Activated naive CD8-positive, alpha-beta T cell (primary cell): ENCODE measurements around the gene IPO7.
"Not testable (repeated sequence)": the region's sequence is repeated elsewhere in the genome, so short reads cannot be mapped to it uniquely, and the experiment has no call there.

ENCODE experiments used
- H3K27ac Mint-ChIP-seq: one replicate; pipeline ENCODE4 v1.8.0; 2021; ENCODE audit warnings: mixed read lengths
- H3K27me3 Mint-ChIP-seq: one replicate; pipeline ENCODE4 v1.8.0; 2021; ENCODE audit warnings: mixed read lengths
- H3K36me3 Mint-ChIP-seq: one replicate; pipeline ENCODE4 v1.8.0; 2021; ENCODE audit warnings: mixed read lengths
- H3K4me1 Mint-ChIP-seq: one replicate; pipeline ENCODE4 v1.8.0; 2021; ENCODE audit warnings: low read depth, mixed read lengths
- H3K4me3 Mint-ChIP-seq: one replicate; pipeline ENCODE4 v1.8.0; 2021; ENCODE audit warnings: mild to moderate bottlenecking, mixed read lengths
- H3K9me3 Mint-ChIP-seq: one replicate; pipeline ENCODE4 v1.8.0; 2021; ENCODE audit warnings: low read depth, mixed read lengths

The IPO7 gene

GRCh38 chr11:9385327-9385899 is 961 bp downstream of the IPO7 start:
- Mint-ChIP-seq H3K36me3 (peaks cover 2% of the 10 kb centered on the region), H3K9me3 (no peaks in the 10 kb centered on the region), H3K27me3 (no peaks in the 10 kb centered on the region), H3K4me3 (peak overlapping the region; percentile 91), H3K27ac (peak overlapping the region; percentile 96), H3K4me1 (peaks cover 40% of the 10 kb centered on the region)

DNA sequence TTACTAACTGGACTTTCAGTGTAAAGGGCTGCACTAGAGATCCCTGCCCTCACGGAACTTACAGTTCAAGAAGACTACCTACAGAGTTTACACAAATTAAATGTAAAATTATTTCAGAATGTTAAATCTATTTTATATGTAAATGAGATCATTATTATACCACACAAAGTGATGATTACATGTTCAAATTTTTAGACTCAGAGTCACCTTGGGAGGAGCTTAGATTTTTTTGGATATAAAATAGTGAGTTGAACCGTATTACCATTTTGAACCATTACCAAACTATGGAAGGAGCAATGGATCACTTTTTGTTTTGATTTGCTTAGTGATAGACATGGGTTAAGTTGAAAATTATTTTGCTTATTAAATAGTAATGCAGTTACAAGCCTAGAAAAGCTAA is 1.6 kb downstream of the IPO7 start:
- Mint-ChIP-seq H3K27ac (no peak overlapping the region), H3K4me1 (peaks cover 42% of the 10 kb centered on the region), H3K9me3 (no peaks in the 10 kb centered on the region)

DNA sequence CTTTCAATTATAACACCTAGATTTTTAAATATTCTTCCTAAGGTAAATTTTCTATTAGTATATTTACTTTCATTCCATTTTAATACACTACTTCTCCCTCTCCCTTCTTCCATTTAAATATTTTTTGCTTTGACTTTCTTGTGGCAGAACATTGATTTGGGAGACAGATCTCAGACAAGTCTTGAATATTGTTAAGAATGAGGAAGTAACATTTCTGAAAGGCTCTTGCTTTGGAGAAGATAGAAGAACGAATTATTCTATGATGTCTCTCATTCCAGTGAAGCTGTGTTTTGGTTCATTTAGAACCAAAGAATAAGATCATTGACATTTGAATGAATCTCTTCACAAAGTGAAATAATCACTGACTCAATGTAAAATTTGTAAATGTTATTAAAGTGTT is 2.4 kb downstream of the IPO7 start:
- Mint-ChIP-seq H3K4me1 (peaks cover 45% of the 10 kb centered on the region), H3K36me3 (peaks cover 2% of the 10 kb centered on the region), H3K9me3 (no peaks in the 10 kb centered on the region), H3K4me3 (peak overlapping the region; percentile 91), H3K27ac (no peak overlapping the region), H3K27me3 (no peaks in the 10 kb centered on the region)

More for the DNA sequence above, 1.6 kb downstream of the IPO7 start:
- Mint-ChIP-seq H3K36me3 (peaks cover 2% of the 10 kb centered on the region), H3K27me3 (no peaks in the 10 kb centered on the region), H3K4me3 (peak overlapping the region; percentile 91)

DNA sequence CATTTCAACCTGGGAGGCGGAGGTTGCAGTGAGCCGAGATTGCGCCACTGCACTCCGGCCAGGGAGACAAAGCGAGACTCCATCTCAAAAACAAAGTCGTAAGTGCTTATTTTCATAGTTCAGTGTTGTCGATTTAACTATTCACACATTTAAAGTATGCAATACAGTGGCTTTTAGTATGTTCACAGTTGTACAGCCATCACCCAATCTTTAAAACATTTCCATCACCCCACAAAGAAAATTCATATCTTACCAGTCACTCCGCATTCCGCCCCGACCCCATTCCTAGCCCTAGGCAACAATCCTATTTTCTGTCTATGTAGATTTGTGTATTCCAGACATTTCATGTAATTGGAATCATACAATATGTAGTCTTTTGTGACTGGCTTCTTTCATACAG is 11.9 kb downstream of the IPO7 start:
- Mint-ChIP-seq H3K9me3 (no peaks in the 10 kb centered on the region), H3K27ac (peak overlapping the region; percentile 86), H3K4me1 (peaks cover 60% of the 10 kb centered on the region), H3K36me3 (peaks cover 11% of the 10 kb centered on the region), H3K27me3 (no peaks in the 10 kb centered on the region), H3K4me3 (peak overlapping the region; percentile 79)

DNA sequence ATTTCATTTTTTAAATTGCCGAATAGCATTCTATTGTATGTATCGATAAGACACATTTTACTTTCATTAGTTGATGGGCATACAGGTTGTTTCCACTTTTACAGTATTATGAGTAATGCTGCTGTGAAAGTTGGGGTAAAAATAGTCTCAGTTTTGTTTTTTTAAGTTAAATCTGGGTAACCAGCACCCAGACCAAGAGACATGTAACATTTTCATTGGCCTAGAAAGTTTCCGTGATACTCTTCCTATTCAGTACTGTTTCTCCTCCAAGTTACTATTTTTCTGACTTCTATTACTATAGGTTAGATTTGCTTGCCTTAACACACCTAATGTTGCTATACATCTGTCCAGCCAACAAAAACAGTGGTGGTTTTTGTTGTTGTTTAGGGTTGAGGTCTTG is 12.3 kb downstream of the IPO7 start:
- peaks cover 11% of the 10 kb centered on the region for H3K36me3 Mint-ChIP-seq
- H3K27me3 Mint-ChIP-seq, result no peaks in the 10 kb centered on the region
- H3K27ac Mint-ChIP-seq, result peak overlapping the region; percentile 86
- no peaks in the 10 kb centered on the region for H3K9me3 Mint-ChIP-seq
- H3K4me1 Mint-ChIP-seq, result peaks cover 58% of the 10 kb centered on the region
- H3K4me3 Mint-ChIP-seq, result peak overlapping the region; percentile 79

DNA sequence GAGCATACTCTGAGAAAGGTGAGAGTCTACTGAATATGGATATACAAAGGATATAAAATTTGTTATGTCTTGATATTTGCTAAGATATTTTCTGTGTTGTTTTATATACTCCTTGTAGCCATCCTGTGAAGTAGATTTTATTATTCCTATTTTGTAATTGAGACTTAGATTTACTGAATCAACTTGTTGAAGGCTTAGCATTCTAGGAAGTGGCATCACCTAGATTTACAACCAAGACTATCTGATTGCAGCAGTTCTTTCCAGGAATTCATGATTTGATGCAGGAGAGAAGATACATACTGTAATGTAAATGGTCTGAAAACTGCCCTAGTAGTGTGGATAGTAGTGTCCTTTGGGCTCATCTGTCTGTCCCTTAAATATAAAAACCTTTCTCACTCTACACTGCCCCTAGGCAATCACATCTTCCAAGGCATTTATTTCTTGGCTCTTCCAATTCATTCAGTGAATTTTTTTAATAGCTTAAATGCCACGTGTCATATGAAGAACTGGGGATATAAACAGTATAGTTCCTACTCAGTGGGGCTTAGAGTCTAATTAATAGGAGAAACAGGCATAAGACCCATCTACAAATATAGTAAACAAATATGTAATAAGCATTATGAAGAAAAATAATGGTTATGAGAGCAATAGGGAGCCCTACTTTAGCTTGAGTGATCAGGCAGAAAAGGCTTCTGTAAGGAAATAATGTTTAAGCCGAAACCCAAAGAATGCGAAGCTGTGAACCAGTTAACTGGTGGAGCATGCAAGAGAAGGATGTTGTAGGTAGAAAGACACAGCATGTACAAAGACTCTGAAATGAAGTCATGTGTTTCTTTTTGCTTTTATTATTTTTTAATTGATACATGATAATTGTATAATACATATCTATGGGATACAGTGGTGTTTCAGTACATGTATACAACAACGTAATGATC is 13.6 kb downstream of the IPO7 start:
- peaks cover 50% of the 10 kb centered on the region for H3K4me1 Mint-ChIP-seq
- peaks cover 9% of the 10 kb centered on the region for H3K36me3 Mint-ChIP-seq
- peak overlapping the region; percentile 10 for H3K27ac Mint-ChIP-seq
- no peaks in the 10 kb centered on the region for H3K9me3 Mint-ChIP-seq
- H3K27me3 Mint-ChIP-seq, result no peaks in the 10 kb centered on the region
- peak overlapping the region; percentile 45 for H3K4me3 Mint-ChIP-seq

- Mint-ChIP-seq H3K27ac (peak overlapping the region; percentile 24), H3K9me3 (no peaks in the 10 kb centered on the region), H3K36me3 (peaks cover 8% of the 10 kb centered on the region), H3K27me3 (no peaks in the 10 kb centered on the region), H3K4me1 (peaks cover 42% of the 10 kb centered on the region), H3K4me3 (no peak overlapping the region)
Measured at GRCh38 chr11:9399466-9399865, 15.0 kb downstream of the IPO7 start.

- not testable (repeated sequence) for H3K27me3 Mint-ChIP-seq, H3K4me3 Mint-ChIP-seq, H3K36me3 Mint-ChIP-seq, H3K27ac Mint-ChIP-seq, H3K9me3 Mint-ChIP-seq
- peaks cover 35% of the 10 kb centered on the region for H3K4me1 Mint-ChIP-seq
Measured at GRCh38 chr11:9401884-9402283, 17.4 kb downstream of the IPO7 start.

- no peaks in the 10 kb centered on the region for H3K27me3 Mint-ChIP-seq
- no peaks in the 10 kb centered on the region for H3K9me3 Mint-ChIP-seq
- H3K27ac Mint-ChIP-seq, result no peak overlapping the region
- peaks cover 8% of the 10 kb centered on the region for H3K36me3 Mint-ChIP-seq
- no peak overlapping the region for H3K4me3 Mint-ChIP-seq
- no peaks in the 10 kb centered on the region for H3K4me1 Mint-ChIP-seq
Measured at GRCh38 chr11:9428706-9429105, 44.3 kb downstream of the IPO7 start.

GRCh38 chr11:9438611-9439010 is 54.2 kb downstream of the IPO7 start:
- H3K9me3 Mint-ChIP-seq, result no peaks in the 10 kb centered on the region
- H3K36me3 Mint-ChIP-seq, result peaks cover 12% of the 10 kb centered on the region
- H3K4me1 Mint-ChIP-seq, result no peaks in the 10 kb centered on the region
- no peak overlapping the region for H3K4me3 Mint-ChIP-seq
- no peaks in the 10 kb centered on the region for H3K27me3 Mint-ChIP-seq
- H3K27ac Mint-ChIP-seq, result no peak overlapping the region

DNA sequence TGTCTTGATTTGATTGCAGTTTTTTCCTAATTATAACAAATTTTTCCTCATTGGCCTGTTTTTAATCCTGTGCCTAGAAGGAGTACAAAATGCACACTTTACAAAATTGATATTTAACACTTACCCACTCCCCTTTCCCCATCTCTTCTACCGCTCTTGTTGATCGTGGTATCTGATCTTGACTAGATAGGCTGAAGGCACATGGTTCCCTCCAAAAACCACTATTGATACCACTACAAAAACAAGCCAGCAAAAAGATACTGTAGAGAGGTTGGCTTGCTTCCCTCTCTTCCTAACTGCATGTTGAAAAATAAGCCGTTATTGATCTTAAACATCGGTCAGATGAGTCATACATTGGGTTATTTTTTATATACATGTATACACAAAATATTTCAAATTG is 61.8 kb downstream of the IPO7 start:
- peaks cover 10% of the 10 kb centered on the region for H3K4me1 Mint-ChIP-seq
- H3K4me3 Mint-ChIP-seq, result no peak overlapping the region
- H3K9me3 Mint-ChIP-seq, result no peaks in the 10 kb centered on the region
- no peaks in the 10 kb centered on the region for H3K27me3 Mint-ChIP-seq
- H3K36me3 Mint-ChIP-seq, result peaks cover 5% of the 10 kb centered on the region
- H3K27ac Mint-ChIP-seq, result peak overlapping the region; percentile 72

- H3K27me3 Mint-ChIP-seq, result no peaks in the 10 kb centered on the region
- no peak overlapping the region for H3K27ac Mint-ChIP-seq
Measured at GRCh38 chr11:9448576-9449352, 64.3 kb downstream of the IPO7 start.

DNA sequence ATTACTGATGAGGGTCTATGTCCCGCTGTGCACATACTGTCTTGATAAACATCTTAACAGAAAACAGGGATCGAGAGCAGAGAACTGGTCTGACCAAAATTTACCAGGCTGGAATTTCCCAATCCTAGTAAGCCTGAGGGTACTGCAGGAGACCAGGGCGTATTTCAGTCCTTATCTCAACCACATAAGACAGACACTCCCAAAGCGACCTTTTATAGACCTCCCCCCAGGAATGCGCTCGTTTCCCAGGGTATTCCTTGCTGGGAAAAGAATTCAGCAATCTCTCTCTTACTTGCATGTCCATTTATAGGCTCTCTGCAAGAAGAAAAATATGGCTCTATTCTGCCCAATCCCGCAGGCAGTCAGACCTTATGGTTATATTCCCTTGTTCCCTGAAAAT is 67.6 kb downstream of the IPO7 start:
- H3K9me3 Mint-ChIP-seq, H3K36me3 Mint-ChIP-seq, H3K27ac Mint-ChIP-seq, H3K4me1 Mint-ChIP-seq, H3K27me3 Mint-ChIP-seq, H3K4me3 Mint-ChIP-seq: not testable (repeated sequence)

More at GRCh38 chr11:9448576-9449352, 64.3 kb downstream of the IPO7 start:
- H3K4me3 Mint-ChIP-seq, result no peak overlapping the region
- peaks cover 10% of the 10 kb centered on the region for H3K4me1 Mint-ChIP-seq
- peaks cover 3% of the 10 kb centered on the region for H3K36me3 Mint-ChIP-seq
- H3K9me3 Mint-ChIP-seq, result no peaks in the 10 kb centered on the region

- Mint-ChIP-seq H3K27ac (no peak overlapping the region), H3K27me3 (no peaks in the 10 kb centered on the region), H3K4me1 (peaks cover 5% of the 10 kb centered on the region), H3K36me3 (peaks cover 5% of the 10 kb centered on the region), H3K4me3 (no peak overlapping the region), H3K9me3 (no peaks in the 10 kb centered on the region)
Measured at GRCh38 chr11:9455722-9456121, 71.3 kb downstream of the IPO7 start.
